ENCODE results near the gene SULF2.

GRCh38 chr20:47674145-47674544 lies 111.1 kb downstream of the SULF2 start:
- no peak for TF ChIP-seq EZH2 (IDR thresholded peaks at IDR 0.05)
- TF ChIP-seq POLR2A (IDR thresholded peaks at IDR 0.05; ENCODE audit: borderline replicate concordance, extremely low read depth, insufficient read depth, insufficient read length), result no peak
- no peak for TF ChIP-seq REST (IDR thresholded peaks at IDR 0.05; ENCODE audit: low read depth)
- no peak for TF ChIP-seq ATF3 (IDR thresholded peaks at IDR 0.05)
- no peak for TF ChIP-seq CTCF (IDR thresholded peaks at IDR 0.05 in 2 of 3, conservative IDR thresholded peaks at IDR 0.05 in 1 of 3; ENCODE audit: borderline replicate concordance in 1 of 3, insufficient read depth in 1 of 3, low read depth in 2 of 3, low read length in 2 of 3)
- TF ChIP-seq ZBTB33 (IDR thresholded peaks at IDR 0.05; ENCODE audit: extremely low read depth, insufficient replicate concordance, low read length), result no peak
- TF ChIP-seq MAX (IDR thresholded peaks at IDR 0.05), result no peak
- TF ChIP-seq JUND (IDR thresholded peaks at IDR 0.05), result no peak
- TF ChIP-seq SRF (IDR thresholded peaks at IDR 0.05; ENCODE audit: low read depth), result no peak
- TF ChIP-seq EZH2phosphoT487 (IDR thresholded peaks at IDR 0.05; ENCODE audit: borderline replicate concordance), result no peak
- no peak for TF ChIP-seq YY1 (IDR thresholded peaks at IDR 0.05; ENCODE audit: extremely low read depth, insufficient replicate concordance, low read depth, low read length)
